Kidney epithelial cell (primary cell): ENCODE results near the gene IMPDH2. TPM values are rescaled to one million over a fixed set of nuclear protein-coding genes. Genes with fewer than 3 reads are reported as not detected.

Experiments
- DNase-seq: peaks from one replicate; pipeline ENCODE4 v3.0.0-alpha.2; 2010; ENCODE audit warnings: low read depth
- H3K27me3 ChIP-seq: 2 replicates; pipeline ENCODE4 v1.6.0; 2011; ENCODE audit warnings: low read length; ENCODE audit not compliant: control insufficient read depth, insufficient read depth
- H3K36me3 ChIP-seq: 2 replicates; pipeline ENCODE4 v1.5.1; 2011; ENCODE audit warnings: low read length; ENCODE audit not compliant: control insufficient read depth, insufficient read depth
- H3K4me3 ChIP-seq: 2 replicates; pipeline ENCODE4 v1.5.1; 2011; ENCODE audit warnings: low read depth, mild to moderate bottlenecking, control low read depth, low read length
- total RNA-seq: library from RNA; depleted of rRNA; stranded (reverse); fragments of >200 nt; gene quantifications from 2 replicates; pipeline ENCODE4 v1.2.3, GENCODE V29; 2015
- TF ChIP-seq, protein P1 (sequence below): IDR thresholded peaks from 2 replicates; pipeline ENCODE4 v1.5.1; 2011; ENCODE audit warnings: mild to moderate bottlenecking, moderate library complexity, low read length, control low read depth, inconsistent platforms; ENCODE audit not compliant: insufficient read depth, poor library complexity, severe bottlenecking

IMPDH2 gene
- total RNA-seq, 1 donor from 2014 or later, result 177 TPM

DNA sequence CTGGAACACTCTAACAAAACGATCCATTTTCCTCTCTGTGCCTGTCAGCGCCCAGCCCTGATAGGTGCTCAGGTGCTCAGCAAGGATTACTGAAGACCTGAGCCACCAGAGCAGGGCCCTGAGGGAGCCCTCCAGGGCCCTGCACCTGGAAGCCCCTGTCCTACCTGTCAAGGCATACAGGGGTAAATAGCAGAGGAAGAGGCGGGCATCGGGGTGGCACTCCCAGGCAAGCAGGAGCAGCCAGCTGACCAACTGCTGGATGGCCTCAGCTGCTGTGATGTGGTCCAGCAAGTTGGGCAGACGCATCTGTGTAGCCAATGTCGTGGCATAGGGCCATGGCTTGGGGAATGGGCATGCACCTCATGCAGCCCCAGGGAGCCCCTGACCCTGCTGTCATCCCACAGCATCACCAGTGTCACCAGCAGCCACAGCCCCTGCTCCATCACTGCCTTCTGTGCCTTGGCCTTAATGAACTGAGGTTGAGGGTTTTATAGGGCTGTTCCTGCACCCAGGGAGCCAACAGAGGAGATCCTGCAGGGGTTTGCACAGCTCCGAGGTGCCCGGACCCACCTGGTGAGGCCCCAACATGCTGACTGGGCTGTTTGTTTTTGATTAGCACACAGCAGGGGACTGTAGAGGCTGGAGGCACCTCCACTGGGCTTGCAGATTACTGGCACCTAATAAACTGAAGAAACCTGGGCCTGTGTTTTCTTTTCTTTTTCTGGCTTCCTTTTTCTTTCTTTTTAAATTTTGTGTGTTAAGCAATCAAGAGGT is 29.9 kb downstream of the IMPDH2 start:
- TF ChIP-seq, protein P1, sequence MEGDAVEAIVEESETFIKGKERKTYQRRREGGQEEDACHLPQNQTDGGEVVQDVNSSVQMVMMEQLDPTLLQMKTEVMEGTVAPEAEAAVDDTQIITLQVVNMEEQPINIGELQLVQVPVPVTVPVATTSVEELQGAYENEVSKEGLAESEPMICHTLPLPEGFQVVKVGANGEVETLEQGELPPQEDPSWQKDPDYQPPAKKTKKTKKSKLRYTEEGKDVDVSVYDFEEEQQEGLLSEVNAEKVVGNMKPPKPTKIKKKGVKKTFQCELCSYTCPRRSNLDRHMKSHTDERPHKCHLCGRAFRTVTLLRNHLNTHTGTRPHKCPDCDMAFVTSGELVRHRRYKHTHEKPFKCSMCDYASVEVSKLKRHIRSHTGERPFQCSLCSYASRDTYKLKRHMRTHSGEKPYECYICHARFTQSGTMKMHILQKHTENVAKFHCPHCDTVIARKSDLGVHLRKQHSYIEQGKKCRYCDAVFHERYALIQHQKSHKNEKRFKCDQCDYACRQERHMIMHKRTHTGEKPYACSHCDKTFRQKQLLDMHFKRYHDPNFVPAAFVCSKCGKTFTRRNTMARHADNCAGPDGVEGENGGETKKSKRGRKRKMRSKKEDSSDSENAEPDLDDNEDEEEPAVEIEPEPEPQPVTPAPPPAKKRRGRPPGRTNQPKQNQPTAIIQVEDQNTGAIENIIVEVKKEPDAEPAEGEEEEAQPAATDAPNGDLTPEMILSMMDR, result no peak
- no peak for DNase-seq
- Histone ChIP-seq H3K4me3 (no peak overlapping the region), H3K27me3 (no peaks in the 10 kb centered on the region), H3K36me3 (no peaks in the 10 kb centered on the region)

DNA sequence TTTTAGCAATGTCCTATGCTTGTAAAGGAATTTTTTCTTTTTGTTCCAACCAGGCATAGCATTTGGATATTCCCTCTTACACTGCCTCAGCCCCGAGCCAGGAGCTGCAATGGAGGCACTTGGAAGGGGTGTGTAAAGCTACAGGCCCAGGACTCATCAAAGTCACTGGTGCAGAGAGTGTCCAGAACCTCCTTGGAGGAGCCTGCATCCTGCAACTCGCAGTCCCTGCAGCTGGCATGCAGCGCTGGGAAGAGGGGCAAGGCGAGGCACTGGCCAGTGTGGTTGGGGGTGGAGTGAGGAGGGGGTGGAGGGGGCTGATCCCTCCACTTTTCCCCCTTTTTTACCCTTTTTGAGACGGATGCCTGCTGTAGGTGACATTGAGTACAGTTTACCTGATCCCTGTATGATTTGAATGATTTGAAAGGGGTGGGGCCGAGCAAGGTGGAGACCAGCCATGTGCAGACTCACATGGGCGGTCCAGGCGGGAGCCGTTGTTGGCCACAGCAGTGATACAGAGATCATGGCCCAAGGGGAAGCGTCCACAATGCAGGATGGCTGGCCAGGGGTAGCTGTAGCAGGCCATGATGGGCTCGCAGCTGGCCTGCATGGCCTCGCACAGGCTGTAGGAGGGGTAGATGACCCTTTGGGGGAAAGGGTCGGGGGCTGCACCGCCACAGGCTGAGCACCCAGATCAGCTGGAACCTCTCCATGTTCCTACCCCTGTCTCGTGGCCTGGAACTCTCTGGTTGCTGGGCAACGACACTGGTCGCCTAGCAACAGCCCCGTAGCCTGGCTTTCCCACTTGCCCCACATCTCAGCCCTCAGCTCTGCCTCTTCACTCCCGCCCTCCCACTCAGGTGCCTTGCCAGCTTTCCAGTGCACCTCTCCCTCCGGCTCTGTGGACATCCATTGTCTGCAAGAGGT is 31.2 kb downstream of the IMPDH2 start:
- no peak for DNase-seq
- TF ChIP-seq, protein P1, result no peak
- no peak overlapping the region for H3K4me3 ChIP-seq
- H3K36me3 ChIP-seq, result no peaks in the 10 kb centered on the region
- no peaks in the 10 kb centered on the region for H3K27me3 ChIP-seq

GRCh38 chr3:48997102-48997635 is 32.0 kb downstream of the IMPDH2 start:
- Histone ChIP-seq H3K4me3 (no peak overlapping the region), H3K36me3 (no peaks in the 10 kb centered on the region), H3K27me3 (no peaks in the 10 kb centered on the region)
- no peak for DNase-seq
- TF ChIP-seq, protein P1, result no peak

GRCh38 chr3:48996640-48997039 is 32.6 kb downstream of the IMPDH2 start:
- H3K4me3 ChIP-seq, result no peak overlapping the region
- no peaks in the 10 kb centered on the region for H3K36me3 ChIP-seq
- DNase-seq, result no peak
- TF ChIP-seq, protein P1, result no peak
- H3K27me3 ChIP-seq, result no peaks in the 10 kb centered on the region

- Histone ChIP-seq H3K36me3 (no peaks in the 10 kb centered on the region), H3K4me3 (no peak overlapping the region), H3K27me3 (no peaks in the 10 kb centered on the region)
- TF ChIP-seq, protein P1, result no peak
- no peak for DNase-seq
Observed at GRCh38 chr3:48993834-48994233, 35.4 kb downstream of the IMPDH2 start.
